Measurements from ENCODE around the gene APOB.

DNA sequence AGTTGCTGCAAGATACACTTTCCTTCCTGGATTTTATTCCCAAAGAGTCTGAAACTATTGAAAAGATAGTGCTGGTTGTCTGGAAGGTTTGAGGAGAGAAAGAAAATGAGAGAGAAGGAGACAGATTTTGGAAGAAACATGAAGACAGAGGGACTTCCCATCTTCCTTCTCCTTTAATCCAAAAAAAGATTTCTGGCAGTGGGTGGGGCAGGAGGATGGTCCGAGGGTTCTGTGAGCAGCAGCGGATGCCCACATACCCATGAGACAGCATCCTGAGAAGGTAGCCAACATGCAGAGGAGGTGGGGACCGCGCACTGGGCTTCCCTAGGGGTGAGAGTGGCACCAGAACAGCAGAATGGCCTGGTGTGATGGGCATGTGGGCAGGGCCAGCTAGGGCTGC lies 84.6 kb downstream of the APOB start:
- TF ChIP-seq, protein P1, sequence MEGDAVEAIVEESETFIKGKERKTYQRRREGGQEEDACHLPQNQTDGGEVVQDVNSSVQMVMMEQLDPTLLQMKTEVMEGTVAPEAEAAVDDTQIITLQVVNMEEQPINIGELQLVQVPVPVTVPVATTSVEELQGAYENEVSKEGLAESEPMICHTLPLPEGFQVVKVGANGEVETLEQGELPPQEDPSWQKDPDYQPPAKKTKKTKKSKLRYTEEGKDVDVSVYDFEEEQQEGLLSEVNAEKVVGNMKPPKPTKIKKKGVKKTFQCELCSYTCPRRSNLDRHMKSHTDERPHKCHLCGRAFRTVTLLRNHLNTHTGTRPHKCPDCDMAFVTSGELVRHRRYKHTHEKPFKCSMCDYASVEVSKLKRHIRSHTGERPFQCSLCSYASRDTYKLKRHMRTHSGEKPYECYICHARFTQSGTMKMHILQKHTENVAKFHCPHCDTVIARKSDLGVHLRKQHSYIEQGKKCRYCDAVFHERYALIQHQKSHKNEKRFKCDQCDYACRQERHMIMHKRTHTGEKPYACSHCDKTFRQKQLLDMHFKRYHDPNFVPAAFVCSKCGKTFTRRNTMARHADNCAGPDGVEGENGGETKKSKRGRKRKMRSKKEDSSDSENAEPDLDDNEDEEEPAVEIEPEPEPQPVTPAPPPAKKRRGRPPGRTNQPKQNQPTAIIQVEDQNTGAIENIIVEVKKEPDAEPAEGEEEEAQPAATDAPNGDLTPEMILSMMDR (conservative IDR thresholded peaks at IDR 0.05), result no peak
- no peak for TF ChIP-seq ZFX (IDR thresholded peaks at IDR 0.05)

All from C4-2B (cell line).